ENCODE data around the gene ABCA3. TPM values are rescaled to one million over a fixed set of nuclear protein-coding genes. Genes with fewer than 3 reads are reported as not detected.

ABCA3 gene
- total and polyA plus RNA-seq, 7 donors, result 0.46 to 21.3 (median 4.9) TPM

- Histone ChIP-seq H3K4me1 (no peaks in the 10 kb centered on the region), H3K27me3 (no peaks in the 10 kb centered on the region), H3K36me3 (peaks cover 0 to 30% (median 3%) of the 10 kb centered on the region in 4 donors), H3K9me3 (no peaks in the 10 kb centered on the region), H3K4me3 (no peak overlapping the region), H3K27ac (no peak overlapping the region)
- DNase-seq, result no peak
- intact Hi-C loops (cut with DNase I), result no loop called here
- TF ChIP-seq EP300 (IDR thresholded peaks at IDR 0.05) (no peak), CTCF (IDR thresholded peaks at IDR 0.05) (no peak), POLR2A (IDR thresholded peaks at IDR 0.05) (no peak)
- 91 to 92% methylated on average over 30 of the region's 30 CpGs for WGBS, 2 donors
These were observed 32.2 kb downstream of the ABCA3 start for GRCh38 chr16:2308089-2308962.

GRCh38 chr16:2299915-2300192 is 40.7 kb downstream of the ABCA3 start:
- H3K9me3 ChIP-seq, result no peaks in the 10 kb centered on the region
- no peaks in the 10 kb centered on the region for H3K4me1 ChIP-seq
- intact Hi-C loops (cut with DNase I), result no loop called here
- no peak overlapping the region for H3K4me3 ChIP-seq
- no peaks in the 10 kb centered on the region for H3K27me3 ChIP-seq
- TF ChIP-seq POLR2AphosphoS5 (IDR thresholded peaks at IDR 0.05) (no peak), EP300 (IDR thresholded peaks at IDR 0.05) (no peak), CTCF (IDR thresholded peaks at IDR 0.05) (no peak), POLR2A (IDR thresholded peaks at IDR 0.05) (no peak)
- 21 to 62% methylated on average over 10 of the region's 10 CpGs for WGBS, 2 donors
- H3K27ac ChIP-seq, result no peak overlapping the region
- H3K36me3 ChIP-seq, result peaks cover 0 to 44% (median 5%) of the 10 kb centered on the region in 4 donors
- no peak for DNase-seq

- TF ChIP-seq POLR2AphosphoS5 (IDR thresholded peaks at IDR 0.05) (no peak), CTCF (IDR thresholded peaks at IDR 0.05) (no peak), EP300 (IDR thresholded peaks at IDR 0.05) (no peak), POLR2A (IDR thresholded peaks at IDR 0.05) (no peak)
- intact Hi-C loops (cut with DNase I), result no loop called here
- Histone ChIP-seq H3K27ac (no peak overlapping the region), H3K9me3 (no peaks in the 10 kb centered on the region), H3K36me3 (peaks cover 0 to 47% (median 5%) of the 10 kb centered on the region in 4 donors), H3K4me3 (no peak overlapping the region), H3K4me1 (no peaks in the 10 kb centered on the region), H3K27me3 (no peaks in the 10 kb centered on the region)
- DNase-seq, result no peak
- WGBS, 2 donors, result 82 to 88% methylated on average over 31 of the region's 31 CpGs
These were observed 41.2 kb downstream of the ABCA3 start for GRCh38 chr16:2299121-2299914.

GRCh38 chr16:2298621-2299020 is 41.9 kb downstream of the ABCA3 start:
- Histone ChIP-seq H3K27ac (no peak overlapping the region), H3K36me3 (peaks cover 0 to 42% (median 5%) of the 10 kb centered on the region in 4 donors), H3K27me3 (no peaks in the 10 kb centered on the region), H3K9me3 (no peaks in the 10 kb centered on the region), H3K4me3 (no peak overlapping the region), H3K4me1 (no peaks in the 10 kb centered on the region)
- no peak for TF ChIP-seq EP300 (IDR thresholded peaks at IDR 0.05)
- TF ChIP-seq CTCF (IDR thresholded peaks at IDR 0.05), result no peak
- no peak for TF ChIP-seq POLR2AphosphoS5 (IDR thresholded peaks at IDR 0.05)
- no peak for TF ChIP-seq POLR2A (IDR thresholded peaks at IDR 0.05)
- no peak for DNase-seq
- 90 to 91% methylated on average over 9 of the region's 9 CpGs for WGBS, 2 donors
- intact Hi-C loops (cut with DNase I), result no loop called here

All from sigmoid colon (tissue), 7 donors.